Cardiac muscle cell (in vitro differentiated cells and primary cell): ENCODE results near the gene PIP4K2C. TPM values are rescaled to one million over a fixed set of nuclear protein-coding genes. Genes with fewer than 3 reads are reported as not detected.

Experiments used
- DNase-seq, 2 donors: peaks; one replicate each; pipeline versions ENCODE4 v3.0.0 to v3.0.0-alpha.2; 2010 to 2017; ENCODE audit warnings: low read depth in 1 of 2, low spot score in 1 of 2
- H3K27ac ChIP-seq: fragments of 200-600 bp; sonication (generic); 2 replicates; pipeline ENCODE4 v1.5.1; 2016
- H3K27me3 ChIP-seq: fragments of 200-600 bp; sonication (generic); 2 replicates; pipeline ENCODE4 v1.6.0; 2016; ENCODE audit warnings: control low read depth
- H3K36me3 ChIP-seq: fragments of 200-600 bp; sonication (generic); 2 replicates; pipeline ENCODE4 v1.5.1; 2016; ENCODE audit warnings: control low read depth
- H3K4me1 ChIP-seq: fragments of 200-600 bp; sonication (generic); 2 replicates; pipeline ENCODE4 v1.8.1; 2017; ENCODE audit warnings: low read depth, mild to moderate bottlenecking, mixed run types
- H3K4me3 ChIP-seq: fragments of 200-600 bp; sonication (generic); 2 replicates; pipeline ENCODE4 v1.5.1; 2016; ENCODE audit warnings: mild to moderate bottlenecking
- H3K9me3 ChIP-seq: fragments of 200-600 bp; sonication (generic); 2 replicates; pipeline ENCODE4 v1.5.1; 2017; ENCODE audit warnings: low read depth, mild to moderate bottlenecking, control low read depth
- CTCF ChIP-seq: IDR thresholded peaks from 2 replicates; pipeline ENCODE4 v1.5.1; 2012; ENCODE audit warnings: low read depth, mild to moderate bottlenecking, low read length
- polyA plus RNA-seq: library from polyadenylated mRNA; unstranded; fragments of >200 nt; fragmentation: Nextera tagmentation; extraction: Ambion mirVana; gene quantifications from 2 replicates; pipeline ENCODE4 v1.2.1, GENCODE V29; 2016
- total RNA-seq: library from RNA; depleted of rRNA; stranded (reverse); fragments of >200 nt; gene quantifications from 2 replicates; pipeline ENCODE4 v1.2.3, GENCODE V29; 2016

PIP4K2C gene
- total and polyA plus RNA-seq, 2 experiments from 2014 or later = 15.1 to 25.5 TPM

- peaks cover 43% of the 10 kb centered on the region for H3K27me3 ChIP-seq
- H3K4me3 ChIP-seq = no peak overlapping the region
- H3K4me1 ChIP-seq = peaks cover 4% of the 10 kb centered on the region
- H3K27ac ChIP-seq = no peak overlapping the region
- no peaks in the 10 kb centered on the region for H3K9me3 ChIP-seq
- no peak for DNase-seq
- H3K36me3 ChIP-seq = no peaks in the 10 kb centered on the region
- TF ChIP-seq CTCF = no peak
Observed at GRCh38 chr12:57613427-57614109, 22.6 kb downstream of the PIP4K2C start.

GRCh38 chr12:57614178-57614947 lies 23.4 kb downstream of the PIP4K2C start:
- H3K4me3 ChIP-seq = no peak overlapping the region
- no peak overlapping the region for H3K27ac ChIP-seq
- no peak for TF ChIP-seq CTCF
- H3K4me1 ChIP-seq = peaks cover 4% of the 10 kb centered on the region
- peaks cover 51% of the 10 kb centered on the region for H3K27me3 ChIP-seq
- DNase-seq = no peak
- H3K36me3 ChIP-seq = no peaks in the 10 kb centered on the region
- H3K9me3 ChIP-seq = no peaks in the 10 kb centered on the region

- no peaks in the 10 kb centered on the region for H3K36me3 ChIP-seq
- peaks cover 4% of the 10 kb centered on the region for H3K4me1 ChIP-seq
- no peak for DNase-seq
- H3K27me3 ChIP-seq = peaks cover 58% of the 10 kb centered on the region
- no peaks in the 10 kb centered on the region for H3K9me3 ChIP-seq
- no peak overlapping the region for H3K4me3 ChIP-seq
- TF ChIP-seq CTCF = no peak
- no peak overlapping the region for H3K27ac ChIP-seq
Observed at GRCh38 chr12:57614948-57615500, 24.0 kb downstream of the PIP4K2C start.

GRCh38 chr12:57615637-57616036 lies 24.6 kb downstream of the PIP4K2C start:
- H3K4me3 ChIP-seq = no peak overlapping the region
- H3K9me3 ChIP-seq = no peaks in the 10 kb centered on the region
- peaks cover 4% of the 10 kb centered on the region for H3K4me1 ChIP-seq
- peaks cover 62% of the 10 kb centered on the region for H3K27me3 ChIP-seq
- no peak for TF ChIP-seq CTCF
- DNase-seq = no peak
- H3K36me3 ChIP-seq = no peaks in the 10 kb centered on the region
- H3K27ac ChIP-seq = no peak overlapping the region

- no peaks in the 10 kb centered on the region for H3K36me3 ChIP-seq
- no peak overlapping the region for H3K27ac ChIP-seq
- H3K27me3 ChIP-seq = peaks cover 70% of the 10 kb centered on the region
- DNase-seq = peak in 1 of 2 donors; percentile 55
- no peaks in the 10 kb centered on the region for H3K9me3 ChIP-seq
- no peak for TF ChIP-seq CTCF
- H3K4me1 ChIP-seq = peaks cover 4% of the 10 kb centered on the region
- no peak overlapping the region for H3K4me3 ChIP-seq
Observed at GRCh38 chr12:57616383-57617101, 25.6 kb downstream of the PIP4K2C start.
